Cortex of kidney (tissue), 1 donor: ENCODE results near the gene TIAM2.

Experiments used
- DNase-seq: peaks from one replicate; lab custom pipeline; 2025; lab: John Stamatoyannopoulos, UW

The TIAM2 gene

DNA sequence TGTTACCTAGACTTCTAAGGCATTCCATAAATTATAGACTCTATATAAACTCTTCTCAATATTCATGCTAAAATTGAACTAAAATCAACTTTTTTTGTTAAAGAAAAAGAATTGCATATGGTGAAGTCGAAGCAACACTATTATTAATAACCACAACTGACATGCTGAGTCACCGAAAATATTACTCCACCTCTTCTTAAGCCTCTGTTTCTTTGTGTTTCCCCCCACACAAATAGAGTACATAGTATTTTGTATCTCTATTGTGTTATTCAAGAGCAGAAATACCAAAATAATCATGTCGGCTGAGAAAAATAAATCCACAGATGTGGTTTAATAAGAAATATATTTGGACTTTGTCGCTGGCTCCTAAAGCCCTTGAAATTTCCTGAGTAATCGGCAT is 295.4 kb downstream of the TIAM2 start:
- no peak for DNase-seq

GRCh38 chr6:155291291-155291690 is 296.2 kb downstream of the TIAM2 start:
- no peak for DNase-seq

GRCh38 chr6:155292711-155293110 is 297.6 kb downstream of the TIAM2 start:
- DNase-seq: no peak

DNA sequence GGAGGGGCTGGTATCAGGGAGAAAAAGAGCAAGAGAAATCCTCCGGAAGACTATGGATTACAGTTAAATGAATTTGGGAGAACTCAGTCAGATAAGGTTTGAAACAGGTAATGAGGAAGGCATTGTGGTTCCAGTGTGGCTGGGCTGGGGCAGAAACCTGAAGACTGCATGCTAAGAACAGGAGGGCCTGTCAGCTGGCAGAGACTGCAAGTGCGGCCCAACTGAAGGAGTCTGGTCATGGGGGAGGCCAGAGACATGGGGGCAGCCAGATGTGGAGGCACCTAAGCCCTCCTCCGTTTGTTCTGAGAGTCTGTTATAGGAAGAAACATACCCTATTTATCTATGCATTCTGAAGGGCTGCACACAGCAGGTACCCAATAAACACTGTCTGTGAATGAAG is 302.6 kb downstream of the TIAM2 start:
- DNase-seq: no peak

- DNase-seq: no peak
These were observed 306.8 kb downstream of the TIAM2 start for GRCh38 chr6:155301867-155302266.

- no peak for DNase-seq
These were observed 308.3 kb downstream of the TIAM2 start for GRCh38 chr6:155303361-155303870.

GRCh38 chr6:155306958-155307357 is 311.8 kb downstream of the TIAM2 start:
- no peak for DNase-seq
